GM21717 (cell line): ENCODE results near the gene CAMK1.
A peak's percentile ranks its signal among the peaks of the same experiment; 100 is the strongest.

Experiments
- ATAC-seq: cut with Tn5 transposase; IDR thresholded peaks from one replicate; pipeline ENCODE4 v1.9.1; 2021; ENCODE audit warnings: mild to moderate bottlenecking, moderate library complexity; ENCODE audit not compliant: unreplicated experiment

Gene CAMK1

GRCh38 chr3:9743548-9743947 is 26.2 kb downstream of the CAMK1 start:
- ATAC-seq = no peak

- no peak for ATAC-seq
Observed at GRCh38 chr3:9742560-9742959, 27.2 kb downstream of the CAMK1 start.

- no peak for ATAC-seq
Observed at GRCh38 chr3:9739181-9739580, 30.6 kb downstream of the CAMK1 start.

GRCh38 chr3:9736831-9737230 is 32.9 kb downstream of the CAMK1 start:
- no peak for ATAC-seq

GRCh38 chr3:9732740-9733115 is 37.0 kb downstream of the CAMK1 start:
- no peak for ATAC-seq

- ATAC-seq = peak; percentile 8
Observed at GRCh38 chr3:9732080-9732739, 37.5 kb downstream of the CAMK1 start.

- peak; percentile 91 for ATAC-seq
Observed at GRCh38 chr3:9731206-9732079, 38.3 kb downstream of the CAMK1 start, which contains the start of gene BRPF1. Gene BRPF1 (plus strand): TSS chr3:9731735. CDS start chr3:9734141, 2,406 bp downstream.

GRCh38 chr3:9730657-9731205 is 39.0 kb downstream of the CAMK1 start:
- ATAC-seq = peak; percentile 43

- no peak for ATAC-seq
Observed at GRCh38 chr3:9729419-9729818, 40.3 kb downstream of the CAMK1 start.

- no peak for ATAC-seq
Observed at GRCh38 chr3:9727743-9728142, 42.0 kb downstream of the CAMK1 start.

- no peak for ATAC-seq
Observed at GRCh38 chr3:9727041-9727595, 42.6 kb downstream of the CAMK1 start.

- ATAC-seq = no peak
Observed at GRCh38 chr3:9725775-9726515, 43.8 kb downstream of the CAMK1 start.

- no peak for ATAC-seq
Observed at GRCh38 chr3:9721700-9722060, 48.1 kb downstream of the CAMK1 start.

GRCh38 chr3:9721015-9721699 is 48.6 kb downstream of the CAMK1 start:
- ATAC-seq = no peak

GRCh38 chr3:9718118-9718517 is 51.6 kb downstream of the CAMK1 start:
- ATAC-seq = no peak

- no peak for ATAC-seq
Observed at GRCh38 chr3:9717563-9717962, 52.2 kb downstream of the CAMK1 start.

GRCh38 chr3:9716801-9717555 is 52.8 kb downstream of the CAMK1 start:
- ATAC-seq = no peak

- ATAC-seq = no peak
Observed at GRCh38 chr3:9715764-9716437, 53.8 kb downstream of the CAMK1 start.

GRCh38 chr3:9715136-9715535 is 54.6 kb downstream of the CAMK1 start:
- no peak for ATAC-seq
